Measurements from ENCODE around the gene NUS1.
"Not testable (repeated sequence)": the region's sequence is repeated elsewhere in the genome, so short reads cannot be mapped to it uniquely, and the experiment has no call there.

Gene NUS1

DNA sequence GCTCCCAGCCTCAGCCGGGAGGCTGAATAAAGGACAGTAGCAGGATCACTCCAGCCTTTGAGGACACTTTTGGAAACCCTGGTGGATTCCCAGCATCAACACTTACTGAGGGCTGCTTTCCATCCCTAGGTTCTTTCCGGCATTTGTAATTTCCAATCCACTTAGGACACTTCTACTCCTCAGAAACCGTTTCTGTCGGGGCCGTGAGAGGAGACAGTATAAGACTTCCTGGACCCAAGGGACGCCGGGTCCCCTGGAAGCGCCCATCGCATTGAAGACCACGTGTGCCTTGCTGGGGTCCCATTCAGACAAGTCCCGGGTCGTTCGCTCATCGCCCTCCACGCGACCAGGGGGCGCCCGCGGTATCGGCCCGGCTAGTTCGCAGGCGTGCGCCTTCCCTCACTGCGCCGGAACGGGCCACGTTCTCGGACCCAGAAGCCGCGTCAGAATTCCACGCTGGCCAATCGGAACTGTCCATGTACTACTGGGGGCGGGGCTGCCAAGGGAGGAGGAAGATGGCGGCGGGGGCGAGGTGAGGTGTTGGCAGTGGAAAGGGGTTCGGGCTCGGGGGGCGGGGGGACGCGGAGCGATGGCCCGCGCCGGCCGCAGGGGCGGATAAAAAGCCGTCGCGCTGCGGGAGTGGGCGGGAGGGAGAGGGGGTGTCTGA lies at the start of gene NUS1:
Gene NUS1 (plus strand): TSS at position 479 of the 667 bp plus-strand sequence. CDS start 202 bp downstream, outside the sequence.
- H3K27me3 ChIP-seq, result no peaks in the 10 kb centered on the region
- H3K36me3 ChIP-seq, result peaks cover 24% of the 10 kb centered on the region
- H3K9me3 ChIP-seq, result peaks cover 18% of the 10 kb centered on the region
- peak within 1 kb of the TSS; percentile 93 for H3K4me2 ChIP-seq
- H3K9ac ChIP-seq, result peak within 1 kb of the TSS; percentile 83
- peak within 1 kb of the TSS; percentile 76 for H3K4me3 ChIP-seq
- no peak for TF ChIP-seq Cebpa-rat (IDR thresholded peaks at IDR 0.05)
- H3K27ac ChIP-seq, result peak within 1 kb of the TSS; percentile 81
- H4K20me1 ChIP-seq, result peaks cover 41% of the 10 kb centered on the region
- H3K4me1 ChIP-seq, result peaks cover 30% of the 10 kb centered on the region

DNA sequence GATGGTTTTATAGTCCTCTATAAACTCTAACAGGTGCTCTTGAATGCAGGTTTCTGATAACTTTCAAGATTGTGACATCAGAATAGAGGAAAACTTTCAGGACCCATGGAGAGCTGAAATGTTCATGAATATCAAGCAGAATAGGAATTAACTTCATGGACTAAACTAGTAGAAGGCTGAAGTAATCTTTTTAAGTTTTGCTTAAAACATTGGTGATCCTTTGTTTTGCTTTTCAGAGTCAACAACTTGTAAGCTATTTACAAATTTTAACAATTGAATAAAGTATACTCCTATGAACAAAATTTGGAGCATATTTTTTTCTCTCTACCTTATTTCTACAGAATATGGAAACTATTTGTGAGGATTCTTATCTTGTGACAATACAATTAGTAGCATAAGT lies 47.7 kb upstream of the NUS1 start:
- H3K4me1 ChIP-seq, result no peaks in the 10 kb centered on the region
- H3K9ac ChIP-seq, result no peak overlapping the region
- H3K27me3 ChIP-seq, result no peaks in the 10 kb centered on the region
- H4K20me1 ChIP-seq, result no peaks in the 10 kb centered on the region
- no peaks in the 10 kb centered on the region for H3K36me3 ChIP-seq
- no peak overlapping the region for H3K4me3 ChIP-seq
- no peak for TF ChIP-seq Cebpa-rat (IDR thresholded peaks at IDR 0.05)
- H3K27ac ChIP-seq, result no peak overlapping the region
- no peak overlapping the region for H3K4me2 ChIP-seq
- peaks cover 59% of the 10 kb centered on the region for H3K9me3 ChIP-seq

DNA sequence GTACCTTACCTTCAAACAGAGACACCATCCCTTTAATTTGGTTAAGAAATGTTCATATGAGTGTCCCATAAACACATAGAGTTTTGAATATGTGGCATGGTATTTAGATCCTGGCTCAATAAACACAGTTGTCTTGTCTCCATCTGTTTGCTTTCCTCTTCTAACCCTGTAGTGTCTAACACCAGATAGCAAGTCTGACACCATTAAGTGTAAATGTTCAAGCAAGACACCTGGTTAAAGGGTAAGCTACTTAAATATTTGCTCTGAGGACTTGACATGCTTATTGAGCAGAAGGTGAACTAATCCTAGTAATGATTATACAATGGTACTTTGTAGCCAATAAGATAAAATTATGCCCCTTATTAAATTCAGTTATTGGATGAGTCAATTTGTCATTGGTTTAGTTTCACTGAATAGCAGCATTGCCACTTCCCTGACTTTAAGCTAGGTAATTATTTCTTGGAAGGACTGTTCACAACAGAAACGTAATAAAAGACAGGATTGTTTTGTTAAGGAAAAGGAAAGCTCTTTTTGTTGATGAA lies 46.1 kb upstream of the NUS1 start:
- H3K4me2 ChIP-seq, result no peak overlapping the region
- no peak overlapping the region for H3K4me3 ChIP-seq
- no peak for TF ChIP-seq Cebpa-rat (IDR thresholded peaks at IDR 0.05)
- no peak overlapping the region for H3K27ac ChIP-seq
- no peaks in the 10 kb centered on the region for H3K4me1 ChIP-seq
- no peak overlapping the region for H3K9ac ChIP-seq
- H3K9me3 ChIP-seq, result peaks cover 44% of the 10 kb centered on the region
- H3K27me3 ChIP-seq, result no peaks in the 10 kb centered on the region
- H3K36me3 ChIP-seq, result no peaks in the 10 kb centered on the region
- H4K20me1 ChIP-seq, result no peaks in the 10 kb centered on the region

DNA sequence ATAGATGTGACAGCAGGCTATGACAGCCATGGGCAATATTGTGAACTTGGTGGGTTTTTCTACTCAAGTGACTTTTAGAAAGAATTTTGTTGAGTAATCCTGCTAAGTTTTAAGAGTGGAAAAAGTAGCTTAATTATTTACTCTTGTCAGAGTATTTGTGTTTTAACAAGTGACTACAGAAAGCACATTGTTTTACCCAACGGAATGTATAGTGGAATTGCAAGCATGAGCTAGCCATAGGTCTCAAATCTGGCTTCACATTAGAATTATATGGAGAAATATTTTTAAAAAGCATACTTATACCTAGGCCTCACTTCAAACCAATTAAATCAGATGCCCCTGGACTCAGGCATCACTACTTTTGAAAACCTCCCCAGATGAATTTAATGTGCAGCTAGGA lies 37.5 kb upstream of the NUS1 start:
- Histone ChIP-seq H3K9ac (no peak overlapping the region), H3K4me2 (no peak overlapping the region), H3K27me3 (no peaks in the 10 kb centered on the region), H4K20me1 (no peaks in the 10 kb centered on the region), H3K4me1 (no peaks in the 10 kb centered on the region), H3K4me3 (no peak overlapping the region), H3K27ac (no peak overlapping the region), H3K36me3 (no peaks in the 10 kb centered on the region), H3K9me3 (no peaks in the 10 kb centered on the region)
- TF ChIP-seq Cebpa-rat (IDR thresholded peaks at IDR 0.05), result no peak

DNA sequence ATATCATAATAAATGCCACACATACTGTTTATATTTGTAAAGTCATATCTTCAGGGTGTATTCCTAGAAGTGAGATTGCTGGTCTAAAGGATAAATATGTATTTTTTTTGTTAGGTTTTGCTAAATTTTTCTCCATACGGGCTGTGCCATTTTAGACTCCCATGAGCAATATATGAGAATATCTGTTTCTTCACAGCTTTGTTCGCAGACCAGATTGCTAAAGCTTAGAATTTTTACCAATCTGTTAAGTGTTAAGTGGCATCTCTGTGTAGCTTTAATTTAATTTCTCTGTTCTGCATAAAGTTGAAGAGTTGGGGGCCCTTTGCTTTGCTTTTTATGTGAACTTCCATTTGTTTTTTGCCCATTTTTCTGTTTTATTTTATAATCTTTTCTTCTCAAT lies 32.3 kb upstream of the NUS1 start:
- no peak for TF ChIP-seq Cebpa-rat (IDR thresholded peaks at IDR 0.05)
- Histone ChIP-seq H3K27ac (no peak overlapping the region), H3K4me3 (no peak overlapping the region), H3K9me3 (peaks cover 11% of the 10 kb centered on the region; the same call in 1 of the 2 replicates), H3K9ac (no peak overlapping the region), H3K4me2 (no peak overlapping the region), H4K20me1 (no peaks in the 10 kb centered on the region), H3K27me3 (no peaks in the 10 kb centered on the region), H3K4me1 (no peaks in the 10 kb centered on the region), H3K36me3 (no peaks in the 10 kb centered on the region)

DNA sequence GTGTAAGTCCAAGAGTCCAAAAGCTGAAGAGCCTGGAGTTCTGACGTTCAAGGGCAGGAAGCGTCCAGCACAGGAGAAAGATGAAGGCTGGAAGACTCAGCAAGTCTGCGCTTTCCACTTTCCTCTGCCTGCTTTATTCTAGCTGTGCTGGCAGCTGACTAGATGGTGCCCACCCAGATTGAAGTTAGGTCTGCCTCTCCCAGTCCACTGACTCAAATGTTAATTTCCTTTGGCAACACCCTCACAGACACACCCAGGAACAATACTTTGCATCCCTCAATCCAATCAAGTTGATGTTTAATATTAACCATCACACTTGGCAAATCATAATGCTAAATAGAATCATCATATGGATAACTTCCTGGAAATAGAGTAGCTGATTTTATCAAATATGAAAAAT lies 23.3 kb upstream of the NUS1 start:
- H3K27ac ChIP-seq, H3K27me3 ChIP-seq, H3K4me1 ChIP-seq, H3K36me3 ChIP-seq, H3K9me3 ChIP-seq, H3K4me2 ChIP-seq, H4K20me1 ChIP-seq, H3K9ac ChIP-seq, H3K4me3 ChIP-seq: not testable (repeated sequence)

DNA sequence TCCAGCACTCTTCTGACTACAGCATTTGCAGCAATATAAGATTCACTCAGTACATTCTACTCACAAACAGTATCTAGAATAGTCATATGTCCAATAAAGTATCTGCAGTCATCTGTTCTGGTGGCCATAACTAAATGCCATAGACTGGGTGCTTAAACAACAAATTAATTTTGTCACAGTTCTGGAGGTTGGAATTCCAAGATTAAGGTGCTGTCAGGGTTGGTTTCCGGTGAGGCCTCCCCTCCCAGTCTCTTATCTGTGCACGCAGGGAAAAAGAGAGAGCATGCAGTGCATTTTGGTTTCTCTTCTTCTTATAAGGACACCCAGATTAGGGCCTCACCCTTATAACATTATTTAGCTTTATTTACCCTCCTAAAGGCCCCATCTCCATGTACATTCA lies 21.3 kb upstream of the NUS1 start:
- Histone ChIP-seq H3K27ac (no peak overlapping the region), H3K4me1 (no peaks in the 10 kb centered on the region), H3K27me3 (no peaks in the 10 kb centered on the region), H3K9ac (no peak overlapping the region), H3K9me3 (no peaks in the 10 kb centered on the region), H3K4me3 (no peak overlapping the region), H3K4me2 (no peak overlapping the region), H4K20me1 (no peaks in the 10 kb centered on the region), H3K36me3 (no peaks in the 10 kb centered on the region)
- TF ChIP-seq Cebpa-rat (IDR thresholded peaks at IDR 0.05), result no peak

DNA sequence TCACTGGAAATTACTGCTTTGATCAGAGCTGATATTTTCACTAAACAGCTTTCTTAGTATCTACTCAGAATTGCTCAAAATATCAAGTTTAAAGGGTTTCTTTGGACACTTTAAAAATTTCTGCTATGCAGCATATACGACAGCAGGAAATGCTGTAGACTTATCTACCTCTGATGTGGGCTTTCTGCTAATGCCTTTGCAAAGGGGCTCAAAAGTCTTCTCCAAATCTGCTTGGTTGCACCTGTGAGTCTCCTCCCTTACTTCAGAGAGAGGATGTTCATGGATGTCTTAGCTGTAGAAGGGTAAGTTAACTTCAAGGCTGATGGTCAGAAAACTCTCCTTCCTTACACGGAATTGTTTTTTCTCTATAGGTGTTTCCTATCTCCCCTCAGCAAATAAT lies 19.9 kb upstream of the NUS1 start:
- Histone ChIP-seq H3K9me3 (no peaks in the 10 kb centered on the region), H3K4me3 (no peak overlapping the region), H3K27me3 (no peaks in the 10 kb centered on the region), H3K4me2 (no peak overlapping the region), H3K36me3 (0 out of 2 replicates have a peak, but pooled peaks cover 5% of the 10 kb centered on the region), H3K27ac (no peak overlapping the region), H3K9ac (no peak overlapping the region), H3K4me1 (no peaks in the 10 kb centered on the region), H4K20me1 (no peaks in the 10 kb centered on the region)
- no peak for TF ChIP-seq Cebpa-rat (IDR thresholded peaks at IDR 0.05)

DNA sequence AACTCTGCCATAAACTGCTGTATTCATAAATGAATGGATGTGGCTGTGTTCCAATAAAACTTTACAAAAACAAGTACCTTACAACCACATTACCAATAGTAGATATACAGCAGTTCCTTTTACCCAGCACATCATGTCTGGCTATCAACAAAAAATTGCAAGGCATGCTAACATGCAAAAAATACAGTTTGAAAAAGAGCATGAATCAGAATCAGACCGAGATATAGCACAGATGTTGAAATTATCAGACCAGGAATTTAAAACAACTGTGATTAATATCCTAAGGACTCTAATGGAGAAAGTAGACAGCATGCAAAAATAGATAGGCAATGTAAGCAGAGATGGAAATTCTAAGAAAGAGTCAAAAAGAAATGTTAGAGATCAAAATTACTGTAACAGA lies 8.4 kb upstream of the NUS1 start:
- Histone ChIP-seq H3K27ac (no peak overlapping the region), H3K9me3 (peaks cover 14% of the 10 kb centered on the region; the same call in 1 of the 2 replicates), H4K20me1 (no peaks in the 10 kb centered on the region), H3K4me2 (no peak overlapping the region), H3K4me1 (no peaks in the 10 kb centered on the region), H3K9ac (no peak overlapping the region), H3K27me3 (no peaks in the 10 kb centered on the region), H3K4me3 (no peak overlapping the region), H3K36me3 (no peaks in the 10 kb centered on the region)
- TF ChIP-seq Cebpa-rat (IDR thresholded peaks at IDR 0.05), result no peak

DNA sequence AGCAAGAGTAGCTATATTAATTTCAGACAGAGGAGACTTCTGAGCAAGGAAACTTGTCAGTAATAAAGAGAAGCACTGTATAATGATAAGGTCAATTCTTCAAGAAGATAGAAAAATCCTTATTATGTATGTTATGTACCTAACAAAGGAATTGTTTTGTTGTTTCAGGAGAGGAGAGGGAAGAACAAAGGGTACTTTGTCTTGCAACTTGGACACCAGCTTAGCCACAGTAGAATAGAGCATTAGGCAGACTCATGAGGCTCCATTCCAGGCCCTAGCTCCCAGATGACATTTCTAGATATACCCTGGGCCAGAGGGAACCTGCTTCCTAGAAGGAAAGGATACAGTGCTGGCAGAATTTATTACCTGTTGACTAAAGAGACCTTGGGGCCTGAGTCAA lies 6.5 kb upstream of the NUS1 start:
- no peak overlapping the region for H3K27ac ChIP-seq
- 0 out of 2 replicates have a peak, but pooled peaks cover under 1% of the 10 kb centered on the region for H3K4me1 ChIP-seq
- no peaks in the 10 kb centered on the region for H3K36me3 ChIP-seq
- no peak for TF ChIP-seq Cebpa-rat (IDR thresholded peaks at IDR 0.05)
- H3K9me3 ChIP-seq, result peaks cover 14% of the 10 kb centered on the region; the same call in 1 of the 2 replicates
- no peak overlapping the region for H3K9ac ChIP-seq
- no peaks in the 10 kb centered on the region for H4K20me1 ChIP-seq
- no peaks in the 10 kb centered on the region for H3K27me3 ChIP-seq
- H3K4me3 ChIP-seq, result no peak overlapping the region
- no peak overlapping the region for H3K4me2 ChIP-seq

Data from BLaER1 (cell line).